GM23248 (cell line): Measurements from ENCODE around the gene NEMF. TPM values are rescaled to one million over a fixed set of nuclear protein-coding genes. Genes with fewer than 3 reads are reported as not detected.

Experiments used
- DNase-seq: peaks from one replicate; pipeline ENCODE4 v3.0.0-alpha.2; 2015
- H2AFZ ChIP-seq: fragments of 200-600 bp; sonication (generic); 2 replicates; pipeline ENCODE4 v1.6.1; 2016; ENCODE audit warnings: antibody characterized with exemption
- H3F3A ChIP-seq: fragments of 200-600 bp; sonication (generic); 2 replicates; pipeline ENCODE4 v1.6.1; 2016; ENCODE audit warnings: mild to moderate bottlenecking, antibody characterized with exemption, mixed run types; ENCODE audit not compliant: insufficient read depth
- H3K27ac ChIP-seq: fragments of 200-600 bp; sonication (generic); 2 replicates; pipeline ENCODE4 v1.5.1; 2016; ENCODE audit warnings: mild to moderate bottlenecking
- H3K27me3 ChIP-seq: fragments of 200-600 bp; sonication (generic); replicated peaks from 2 replicates; pipeline ENCODE4 v1.6.1; 2016; ENCODE audit warnings: mild to moderate bottlenecking; ENCODE audit not compliant: insufficient read depth
- H3K36me3 ChIP-seq: fragments of 200-600 bp; sonication (generic); 2 replicates; pipeline ENCODE4 v1.6.1; 2016; ENCODE audit warnings: low read depth, mild to moderate bottlenecking
- H3K4me1 ChIP-seq: fragments of 200-600 bp; sonication (generic); 2 replicates; pipeline ENCODE4 v1.6.1; 2016; ENCODE audit warnings: mild to moderate bottlenecking; ENCODE audit not compliant: insufficient read depth
- H3K4me2 ChIP-seq: fragments of 200-600 bp; sonication (generic); one replicate; pipeline ENCODE4 v1.6.1; 2016; ENCODE audit warnings: mild to moderate bottlenecking; ENCODE audit not compliant: unreplicated experiment
- H3K4me3 ChIP-seq: fragments of 200-600 bp; sonication (generic); 2 replicates; pipeline ENCODE4 v1.5.1; 2016; ENCODE audit warnings: mild to moderate bottlenecking
- H3K79me2 ChIP-seq: fragments of 200-600 bp; sonication (generic); 2 replicates; pipeline ENCODE4 v1.6.1; 2016; ENCODE audit warnings: mild to moderate bottlenecking; ENCODE audit not compliant: insufficient read depth
- H3K9ac ChIP-seq: fragments of 200-600 bp; sonication (generic); 2 replicates; pipeline ENCODE4 v1.6.1; 2016; ENCODE audit warnings: mild to moderate bottlenecking
- H3K9me2 ChIP-seq: fragments of 200-600 bp; sonication (generic); 2 replicates; pipeline ENCODE4 v1.6.1; 2016; ENCODE audit warnings: mixed run types, mild to moderate bottlenecking, moderate library complexity; ENCODE audit not compliant: insufficient read depth
- H3K9me3 ChIP-seq: fragments of 200-600 bp; sonication (generic); one replicate; pipeline ENCODE4 v1.6.1; 2017; ENCODE audit warnings: low read depth
- H4K20me1 ChIP-seq: fragments of 200-600 bp; sonication (generic); 2 replicates; pipeline ENCODE4 v1.6.0; 2016; ENCODE audit not compliant: insufficient read depth
- EZH2 ChIP-seq: fragments of 200-600 bp; sonication (generic); IDR thresholded peaks from 2 replicates; pipeline ENCODE4 v1.6.1; 2018; ENCODE audit warnings: antibody characterized with exemption, mild to moderate bottlenecking; ENCODE audit not compliant: insufficient read depth, poor library complexity, severe bottlenecking
- EZH2phosphoT487 ChIP-seq: fragments of 200-600 bp; sonication (generic); IDR thresholded peaks from 2 replicates; pipeline ENCODE4 v1.6.1; 2018; ENCODE audit warnings: antibody characterized with exemption, moderate library complexity, mild to moderate bottlenecking, low read depth; ENCODE audit not compliant: insufficient read depth
- WGBS, 2 experiments: methylation state at CpG; one replicate each; pipeline ENCODE4 v1.1.6; 2015 to 2017; ENCODE audit warnings: low lambda C conversion rate in 2 of 2, low coverage in 1 of 2; ENCODE audit errors: missing lambda C conversion rate in 2 of 2; 5-methylcytosine and 5-hydroxymethylcytosine counted together
- in situ Hi-C: fragments of 300-500 bp; cut with MboI; formaldehyde crosslinking; loops from 2 replicates; pipeline ENCODE4 v1.15.0; 2020
- polyA plus RNA-seq: library from polyadenylated mRNA; unstranded; fragments of >200 nt; fragmentation: Nextera tagmentation; extraction: Ambion mirVana; gene quantifications from 2 replicates; pipeline ENCODE4 v1.2.1, GENCODE V29; 2016
- total RNA-seq: library from RNA; depleted of rRNA; stranded (reverse); fragments of >200 nt; shearing (Covaris generic); gene quantifications from 2 replicates; pipeline ENCODE4 v1.2.3, GENCODE V29; 2014

Gene NEMF
- total and polyA plus RNA-seq, 2 experiments from 2014 or later: 56.5 to 65.9 TPM

GRCh38 chr14:49870908-49871307 is 18.3 kb upstream of the NEMF start:
- TF ChIP-seq EZH2 (no peak), EZH2phosphoT487 (no peak)
- no peak overlapping the region for H2AFZ ChIP-seq
- in situ Hi-C loops: loop anchor here (10.0 to 25.0 kb wide), 2 partner anchors 224 to 666 kb away; partner anchors contain the start of gene MAP4K5
- no peaks in the 10 kb centered on the region for H3K79me2 ChIP-seq
- no peak overlapping the region for H3K9ac ChIP-seq
- H3K4me2 ChIP-seq: no peak overlapping the region
- no peak overlapping the region for H3K4me3 ChIP-seq
- no peak overlapping the region for H3K27ac ChIP-seq
- peaks cover 18% of the 10 kb centered on the region for H3K4me1 ChIP-seq
- no peaks in the 10 kb centered on the region for H3K36me3 ChIP-seq
- no peaks in the 10 kb centered on the region for H3K27me3 ChIP-seq
- peaks cover 9% of the 10 kb centered on the region for H3F3A ChIP-seq
- no peaks in the 10 kb centered on the region for H3K9me2 ChIP-seq
- DNase-seq: no peak
- H3K9me3 ChIP-seq: no peaks in the 10 kb centered on the region
- WGBS, 2 experiments: 86% methylated on average over 6 of the region's 6 CpGs
- no peaks in the 10 kb centered on the region for H4K20me1 ChIP-seq

GRCh38 chr14:49868720-49869114 is 16.1 kb upstream of the NEMF start:
- Histone ChIP-seq H3K4me1 (peaks cover 22% of the 10 kb centered on the region), H4K20me1 (no peaks in the 10 kb centered on the region), H3K4me3 (peak overlapping the region; percentile 73), H2AFZ (peak overlapping the region; percentile 81), H3K4me2 (peak overlapping the region; percentile 78), H3K9ac (peak overlapping the region; percentile 83), H3K9me3 (no peaks in the 10 kb centered on the region), H3K27ac (peak overlapping the region; percentile 84), H3F3A (peaks cover 13% of the 10 kb centered on the region), H3K9me2 (no peaks in the 10 kb centered on the region), H3K27me3 (no peaks in the 10 kb centered on the region), H3K79me2 (peaks cover 16% of the 10 kb centered on the region), H3K36me3 (no peaks in the 10 kb centered on the region)
- TF ChIP-seq EZH2phosphoT487 (no peak), EZH2 (no peak)
- WGBS, 2 experiments: 42 to 43% methylated on average over 5 of the region's 5 CpGs
- DNase-seq: no peak
- in situ Hi-C loops: loop anchor here (25.0 kb wide), 1 partner anchor 669 kb away; the partner anchor contains the start of gene MAP4K5

GRCh38 chr14:49867831-49868719 is 15.5 kb upstream of the NEMF start:
- peak; percentile 98 for DNase-seq
- TF ChIP-seq EZH2phosphoT487: no peak
- no peak for TF ChIP-seq EZH2
- H3K4me2 ChIP-seq: peak overlapping the region; percentile 78
- WGBS, 2 experiments: 1 to 2% methylated on average over 39 to 55 of the region's 57 CpGs
- no peaks in the 10 kb centered on the region for H4K20me1 ChIP-seq
- peak overlapping the region; percentile 84 for H3K27ac ChIP-seq
- peak overlapping the region; percentile 83 for H3K9ac ChIP-seq
- H3K9me3 ChIP-seq: no peaks in the 10 kb centered on the region
- H3K4me1 ChIP-seq: peaks cover 20% of the 10 kb centered on the region; the same call in 1 of the 2 replicates
- no peaks in the 10 kb centered on the region for H3K27me3 ChIP-seq
- no peaks in the 10 kb centered on the region for H3K9me2 ChIP-seq
- peaks cover 21% of the 10 kb centered on the region for H3K79me2 ChIP-seq
- in situ Hi-C loops: loop anchor here (25.0 kb wide), 1 partner anchor 669 kb away; the partner anchor contains the start of gene MAP4K5
- H3F3A ChIP-seq: peaks cover 18% of the 10 kb centered on the region
- H3K36me3 ChIP-seq: no peaks in the 10 kb centered on the region
- H3K4me3 ChIP-seq: peak overlapping the region; percentile 79
- H2AFZ ChIP-seq: peak overlapping the region; percentile 85

- Histone ChIP-seq H2AFZ (no peak overlapping the region), H3K9ac (no peak overlapping the region), H3K9me3 (no peaks in the 10 kb centered on the region), H3K27ac (no peak overlapping the region), H3F3A (peaks cover 38% of the 10 kb centered on the region), H3K36me3 (no peaks in the 10 kb centered on the region), H3K4me1 (peaks cover 28% of the 10 kb centered on the region), H3K4me3 (no peak overlapping the region), H3K27me3 (no peaks in the 10 kb centered on the region), H3K79me2 (peaks cover 21% of the 10 kb centered on the region), H4K20me1 (no peaks in the 10 kb centered on the region), H3K9me2 (no peaks in the 10 kb centered on the region), H3K4me2 (no peak overlapping the region)
- TF ChIP-seq EZH2phosphoT487: no peak
- TF ChIP-seq EZH2: no peak
- in situ Hi-C loops: loop anchor here (25.0 kb wide), 1 partner anchor 672 kb away; the partner anchor contains the start of gene MAP4K5
- DNase-seq: peak; percentile 79
- 2% methylated on average over 4 of the region's 4 CpGs for WGBS, 2 experiments
These were observed 12.9 kb upstream of the NEMF start for GRCh38 chr14:49865431-49865859.
